AG04450 (cell line): ENCODE results near the gene CATSPER3. TPM values are rescaled to one million over a fixed set of nuclear protein-coding genes. Genes with fewer than 3 reads are reported as not detected.

Source experiments
- CTCF ChIA-PET: fragments of 300-600, 350-600 bp; formaldehyde crosslinking; extraction: SDS; loops from one replicate; lab custom pipeline; 2022; ENCODE audit warnings: antibody characterized with exemption, inconsistent platforms; lab: Charles Lee
- POLR2A ChIA-PET: fragments of 350-600 bp; formaldehyde crosslinking; extraction: SDS; loops from one replicate; lab custom pipeline; 2021; ENCODE audit warnings: antibody characterized with exemption, inconsistent platforms; lab: Yijun Ruan, JAX
- DNase-seq: peaks from one replicate; pipeline ENCODE4 v3.0.0-alpha.2; 2011; ENCODE audit warnings: low read depth, low spot score
- H3K27ac ChIP-seq: one replicate; pipeline ENCODE4 v1.5.1; 2012; ENCODE audit warnings: low read depth, low read length, control low read depth
- H3K27me3 ChIP-seq: one replicate; pipeline ENCODE4 v1.6.0; 2012; ENCODE audit warnings: low read length; ENCODE audit not compliant: control insufficient read depth, insufficient read depth
- H3K4me3 ChIP-seq: 2 replicates; pipeline ENCODE4 v1.5.1; 2011; ENCODE audit warnings: mild to moderate bottlenecking, low read depth, low read length, control low read depth
- H3K9me3 ChIP-seq: 2 replicates; pipeline ENCODE4 v1.5.1; 2012; ENCODE audit warnings: low read length; ENCODE audit not compliant: control insufficient read depth, insufficient read depth
- CTCF ChIP-seq: IDR thresholded peaks from 2 replicates; pipeline ENCODE4 v1.5.1; 2011; ENCODE audit warnings: low read depth, low read length, control low read depth, inconsistent platforms
- polyA plus RNA-seq: library from polyadenylated mRNA; depleted of rRNA; stranded (reverse); fragments of >200 nt; gene quantifications from 2 replicates; pipeline ENCODE4 v1.2.3, GENCODE V29; 2011

Gene CATSPER3
- polyA plus RNA-seq, 1 experiment = 0.22 TPM

- Histone ChIP-seq H3K4me3 (no peak overlapping the region), H3K9me3 (peaks cover 6% of the 10 kb centered on the region; the same call in 1 of the 2 replicates), H3K27ac (no peak overlapping the region), H3K27me3 (peaks cover 6% of the 10 kb centered on the region)
- ChIA-PET POLR2A (no interaction called here), CTCF (no interaction called here)
- no peak for DNase-seq
- TF ChIP-seq CTCF = no peak
Measured at GRCh38 chr5:135005076-135005475, 37.4 kb downstream of the CATSPER3 start.

GRCh38 chr5:135007305-135007704 lies 39.6 kb downstream of the CATSPER3 start:
- POLR2A ChIA-PET = no interaction called here
- Histone ChIP-seq H3K27me3 (peaks cover 6% of the 10 kb centered on the region), H3K27ac (no peak overlapping the region), H3K9me3 (peaks cover 6% of the 10 kb centered on the region; the same call in 1 of the 2 replicates), H3K4me3 (no peak overlapping the region)
- DNase-seq = no peak
- CTCF ChIA-PET = no interaction called here
- TF ChIP-seq CTCF = no peak

DNA sequence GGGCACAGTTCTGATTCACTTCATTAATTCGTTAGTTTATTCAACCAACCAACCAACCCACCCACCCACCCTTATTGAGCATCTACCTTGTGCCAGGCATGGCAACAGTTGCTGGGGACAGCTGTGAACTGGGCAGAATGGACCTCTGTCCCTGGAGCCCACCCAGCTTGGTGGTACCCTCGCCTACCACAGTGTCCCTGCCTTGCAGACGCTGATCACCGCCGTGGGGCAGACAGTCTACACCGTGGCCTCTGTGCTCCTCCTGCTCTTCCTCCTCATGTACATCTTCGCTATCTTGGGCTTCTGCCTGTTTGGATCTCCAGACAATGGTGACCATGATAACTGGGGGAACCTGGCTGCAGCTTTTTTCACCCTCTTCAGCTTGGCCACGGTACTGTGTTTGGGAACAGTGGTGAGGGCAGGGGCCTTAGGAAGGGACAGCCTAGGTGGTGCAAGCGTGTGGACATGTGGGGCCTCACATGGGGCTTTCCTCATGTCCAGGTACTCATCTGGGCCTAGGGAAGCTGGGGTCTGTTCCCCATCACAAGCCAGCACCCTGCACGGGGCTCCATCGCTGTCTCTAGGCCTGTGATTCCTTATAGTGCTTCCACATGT lies 40.1 kb downstream of the CATSPER3 start:
- DNase-seq = no peak
- H3K9me3 ChIP-seq = peaks cover 6% of the 10 kb centered on the region; the same call in 1 of the 2 replicates
- ChIA-PET POLR2A (no interaction called here), CTCF (no interaction called here)
- TF ChIP-seq CTCF = no peak
- H3K4me3 ChIP-seq = no peak overlapping the region
- H3K27me3 ChIP-seq = peaks cover 6% of the 10 kb centered on the region
- H3K27ac ChIP-seq = no peak overlapping the region

DNA sequence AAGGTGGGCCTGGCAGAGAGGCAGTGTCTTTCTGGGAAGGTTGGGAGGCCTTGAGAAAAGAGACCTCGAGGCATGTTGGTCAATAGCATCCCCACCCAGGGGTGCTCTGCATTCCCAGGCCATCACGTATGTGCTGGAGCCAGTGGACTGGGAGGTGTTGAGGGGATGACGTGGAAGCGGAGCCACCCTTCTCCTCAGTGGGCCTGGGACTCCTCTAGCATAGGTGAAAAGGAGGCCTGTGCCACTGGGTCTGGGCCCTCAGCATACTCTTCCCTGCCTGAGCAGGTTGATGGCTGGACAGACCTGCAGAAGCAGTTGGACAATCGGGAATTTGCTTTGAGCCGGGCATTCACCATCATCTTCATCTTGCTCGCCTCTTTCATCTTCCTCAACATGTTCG lies 40.8 kb downstream of the CATSPER3 start:
- ChIA-PET POLR2A (no interaction called here), CTCF (no interaction called here)
- Histone ChIP-seq H3K4me3 (no peak overlapping the region), H3K27me3 (peaks cover 6% of the 10 kb centered on the region), H3K27ac (no peak overlapping the region), H3K9me3 (peaks cover 2% of the 10 kb centered on the region; the same call in 1 of the 2 replicates)
- DNase-seq = no peak
- no peak for TF ChIP-seq CTCF

DNA sequence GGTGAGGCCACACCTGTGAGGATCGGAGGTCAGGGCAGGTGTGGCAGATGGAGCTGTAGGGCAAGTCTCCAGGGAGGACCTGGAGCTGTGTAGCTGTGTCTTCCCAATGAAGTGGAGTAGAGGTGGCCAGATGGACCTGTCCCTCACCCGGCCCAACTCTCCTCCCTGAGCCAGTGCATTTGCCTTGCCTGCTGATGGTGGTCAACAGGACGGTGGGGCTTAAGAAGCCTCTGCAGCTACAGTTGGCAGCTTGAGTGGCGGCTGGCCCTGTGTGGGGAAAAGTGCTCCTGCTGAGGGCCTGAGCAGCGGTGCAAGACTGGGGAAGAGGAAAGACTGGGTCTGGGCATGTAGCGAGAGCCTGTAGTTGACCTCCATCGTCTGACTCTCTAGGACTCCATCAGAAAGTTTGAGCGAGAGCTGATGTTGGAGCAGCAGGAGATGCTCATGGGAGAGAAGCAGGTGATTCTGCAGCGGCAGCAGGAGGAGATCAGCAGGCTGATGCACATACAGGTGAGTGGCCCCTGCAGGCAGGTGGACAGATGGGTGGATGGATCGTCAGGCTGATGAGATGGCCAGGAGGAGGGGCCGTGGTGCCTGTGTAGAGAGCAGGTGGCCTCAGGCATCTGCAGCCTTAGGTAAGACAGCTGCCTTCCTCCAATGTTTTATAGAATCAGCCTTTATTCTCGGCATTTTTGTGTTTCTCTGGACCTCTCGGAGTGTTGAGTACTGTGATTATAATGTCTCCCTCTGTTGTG lies 41.5 kb downstream of the CATSPER3 start:
- Histone ChIP-seq H3K27ac (no peak overlapping the region), H3K4me3 (no peak overlapping the region), H3K27me3 (peaks cover 6% of the 10 kb centered on the region), H3K9me3 (no peaks in the 10 kb centered on the region; the same call in 1 of the 2 replicates)
- TF ChIP-seq CTCF = no peak
- DNase-seq = no peak
- POLR2A ChIA-PET = no interaction called here
- CTCF ChIA-PET = no interaction called here
